NT2/D1 (cell line): ENCODE measurements around the gene NSL1.

Experiments used
- DNase-seq: peaks from one replicate; pipeline ENCODE4 v3.0.0-alpha.2; 2011; ENCODE audit warnings: low read depth, low spot score
- H3K27me3 ChIP-seq: 2 replicates; pipeline ENCODE4 v1.6.0; 2011; ENCODE audit warnings: mild to moderate bottlenecking; ENCODE audit not compliant: insufficient read length, insufficient read depth
- H3K36me3 ChIP-seq: 2 replicates; pipeline ENCODE4 v1.6.1; 2011; ENCODE audit warnings: mild to moderate bottlenecking, low read length, mixed read lengths; ENCODE audit not compliant: insufficient read depth, insufficient read length
- H3K4me1 ChIP-seq: 2 replicates; pipeline ENCODE4 v1.5.1; 2011; ENCODE audit not compliant: insufficient read depth, insufficient read length
- H3K4me3 ChIP-seq: 2 replicates; pipeline ENCODE4 v1.5.1; 2011; ENCODE audit warnings: low read depth; ENCODE audit not compliant: insufficient read length
- H3K9ac ChIP-seq: 2 replicates; pipeline ENCODE4 v1.6.0; 2011; ENCODE audit warnings: low read depth; ENCODE audit not compliant: insufficient read length
- H3K9me3 ChIP-seq: 2 replicates; pipeline ENCODE4 v1.5.1; 2011; ENCODE audit warnings: mild to moderate bottlenecking, low read length; ENCODE audit not compliant: insufficient read depth
- SUZ12 ChIP-seq: IDR thresholded peaks from 2 replicates; pipeline ENCODE4 v1.6.1; 2011; ENCODE audit not compliant: insufficient read length, insufficient read depth; ENCODE audit errors: extremely low read depth
- YY1 ChIP-seq: IDR thresholded peaks from 2 replicates; pipeline ENCODE4 v1.6.1; 2011; ENCODE audit not compliant: insufficient read length, insufficient read depth
- ZNF274 ChIP-seq: IDR thresholded peaks from 2 replicates; pipeline ENCODE4 v1.6.1; 2011; ENCODE audit warnings: mild to moderate bottlenecking, low read depth, low read length

The NSL1 gene

DNA sequence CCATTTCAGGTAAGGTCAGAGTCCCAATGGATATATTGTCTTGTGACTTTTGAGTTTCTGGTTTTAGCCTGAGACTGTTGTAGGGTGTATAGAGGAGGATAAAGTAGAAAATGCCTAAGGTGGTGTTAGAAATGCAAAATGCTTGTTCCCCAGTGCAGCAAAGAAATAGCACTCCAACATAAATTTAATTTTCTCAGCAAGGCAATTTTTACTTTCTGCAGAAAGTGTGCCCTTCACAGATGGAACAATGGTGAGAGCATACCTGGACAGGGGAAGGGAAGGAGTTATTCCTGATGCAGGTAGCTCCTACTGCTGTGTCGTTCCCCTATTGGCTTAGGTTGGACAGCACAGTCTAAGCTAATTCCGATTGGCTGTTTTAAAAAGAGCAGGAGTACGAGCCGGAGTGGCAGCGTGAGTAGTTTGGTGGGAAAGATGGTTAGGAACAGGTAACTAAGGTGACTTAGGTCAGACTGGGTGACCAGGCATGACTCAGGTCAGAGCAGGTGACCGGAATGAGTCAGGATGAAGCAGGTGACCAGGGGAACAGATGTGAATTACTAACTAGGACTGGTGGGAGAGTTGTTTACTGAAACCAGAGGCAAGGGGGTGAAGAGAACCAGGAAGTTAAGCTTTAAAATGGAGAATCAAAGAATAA, 34.3 kb upstream of the NSL1 start:
- peaks cover 28% of the 10 kb centered on the region for H3K9me3 ChIP-seq
- no peaks in the 10 kb centered on the region for H3K4me1 ChIP-seq
- no peak for DNase-seq
- TF ChIP-seq YY1 (no peak), ZNF274 (no peak), SUZ12 (no peak)
- no peak overlapping the region for H3K4me3 ChIP-seq
- H3K9ac ChIP-seq, result no peak overlapping the region
- H3K27me3 ChIP-seq, result no peaks in the 10 kb centered on the region
- no peaks in the 10 kb centered on the region for H3K36me3 ChIP-seq

DNA sequence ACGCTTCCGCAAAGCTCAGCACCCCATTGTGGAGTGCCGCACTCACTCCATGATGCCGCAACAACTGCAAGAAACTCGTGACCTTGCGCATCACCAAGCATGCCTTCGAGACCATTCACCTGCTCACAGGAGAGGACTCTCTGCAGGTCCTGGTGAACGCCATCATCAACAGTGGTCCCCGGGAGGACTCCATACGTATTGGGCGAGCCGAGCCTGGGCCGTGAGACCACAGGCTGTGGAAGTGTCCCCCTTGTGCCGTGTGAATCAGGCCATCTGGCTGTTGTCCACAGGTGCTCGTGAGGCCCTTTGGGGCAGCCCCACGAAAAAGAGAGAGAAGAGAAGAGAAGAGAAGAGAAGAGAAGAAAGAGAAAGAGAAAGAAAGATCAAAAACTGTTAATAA, 32.6 kb upstream of the NSL1 start:
- no peaks in the 10 kb centered on the region for H3K4me1 ChIP-seq
- DNase-seq, result no peak
- TF ChIP-seq YY1, result no peak
- no peak for TF ChIP-seq ZNF274
- no peak for TF ChIP-seq SUZ12

DNA sequence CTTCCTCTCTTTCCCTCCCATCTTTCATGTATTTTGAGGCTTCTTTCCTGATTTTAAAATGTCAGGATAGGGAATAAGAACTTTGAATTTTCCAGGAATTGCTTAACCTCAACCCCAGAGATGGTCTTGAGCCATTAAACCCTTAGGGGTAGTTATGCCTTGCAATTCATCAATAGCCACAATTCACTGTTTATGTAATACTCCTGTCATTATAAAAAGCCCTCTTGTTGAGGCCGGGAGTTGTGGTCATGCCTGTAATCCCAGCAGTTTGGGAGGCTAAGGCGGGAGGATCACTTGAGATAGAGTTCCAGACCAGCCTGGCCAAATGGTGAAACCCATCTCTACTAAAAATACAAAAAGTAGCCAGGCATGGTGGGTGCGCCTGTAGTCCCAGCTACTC, 31.4 kb upstream of the NSL1 start:
- Histone ChIP-seq H3K4me1 (no peaks in the 10 kb centered on the region), H3K27me3 (no peaks in the 10 kb centered on the region), H3K9me3 (peaks cover 28% of the 10 kb centered on the region), H3K9ac (no peak overlapping the region), H3K36me3 (no peaks in the 10 kb centered on the region), H3K4me3 (no peak overlapping the region)
- TF ChIP-seq YY1 (no peak), ZNF274 (no peak), SUZ12 (no peak)
- no peak for DNase-seq

More for the DNA sequence above, 32.6 kb upstream of the NSL1 start:
- Histone ChIP-seq H3K9ac (no peak overlapping the region), H3K9me3 (peaks cover 28% of the 10 kb centered on the region), H3K27me3 (no peaks in the 10 kb centered on the region), H3K4me3 (no peak overlapping the region), H3K36me3 (no peaks in the 10 kb centered on the region)

DNA sequence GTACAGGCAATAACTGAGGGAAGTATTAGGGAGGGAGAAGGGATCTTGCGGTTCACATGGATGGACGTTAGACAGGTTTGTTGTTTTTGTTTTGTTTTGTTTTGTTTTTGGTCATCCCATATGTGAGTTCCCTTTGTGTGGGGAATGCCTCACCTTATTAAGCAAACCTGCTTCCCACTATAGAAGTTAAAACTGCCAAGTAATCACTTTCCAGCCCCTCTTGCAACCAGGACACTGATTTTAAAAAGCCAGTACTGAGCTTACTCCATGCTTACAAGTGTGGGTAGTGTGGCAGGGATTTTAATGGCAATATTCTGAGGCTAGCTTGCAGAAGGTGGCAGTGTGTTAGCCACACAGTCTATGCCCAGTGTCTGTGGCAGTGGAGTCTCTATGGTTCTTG, 29.4 kb upstream of the NSL1 start:
- DNase-seq, result no peak
- Histone ChIP-seq H3K4me1 (no peaks in the 10 kb centered on the region), H3K4me3 (no peak overlapping the region), H3K9ac (no peak overlapping the region), H3K9me3 (peaks cover 22% of the 10 kb centered on the region), H3K27me3 (no peaks in the 10 kb centered on the region), H3K36me3 (no peaks in the 10 kb centered on the region)
- TF ChIP-seq ZNF274 (no peak), YY1 (no peak), SUZ12 (no peak)

DNA sequence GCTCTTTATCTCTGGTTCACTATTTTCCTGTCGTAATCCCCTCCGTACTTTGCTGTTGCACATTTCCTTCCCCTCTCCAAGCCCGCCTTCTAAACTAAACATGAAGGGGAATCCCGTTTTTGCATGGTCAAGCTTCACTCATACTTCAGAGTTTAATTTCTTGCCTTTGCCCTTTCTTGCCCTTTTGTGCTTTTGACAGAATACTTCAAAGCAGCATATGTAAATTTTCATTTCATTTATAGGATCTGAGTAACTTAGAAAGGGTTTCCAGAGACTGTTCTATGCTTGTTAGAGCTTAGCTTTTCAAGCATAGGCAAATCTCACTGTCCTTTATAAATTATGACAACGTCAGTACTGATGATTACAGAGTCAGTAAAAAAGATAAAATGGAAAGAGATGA, 28.1 kb upstream of the NSL1 start:
- no peak for DNase-seq
- Histone ChIP-seq H3K36me3 (peaks cover 4% of the 10 kb centered on the region), H3K9me3 (peaks cover 9% of the 10 kb centered on the region), H3K4me3 (no peak overlapping the region), H3K4me1 (no peaks in the 10 kb centered on the region), H3K9ac (no peak overlapping the region), H3K27me3 (no peaks in the 10 kb centered on the region)
- no peak for TF ChIP-seq YY1
- no peak for TF ChIP-seq ZNF274
- TF ChIP-seq SUZ12, result no peak

DNA sequence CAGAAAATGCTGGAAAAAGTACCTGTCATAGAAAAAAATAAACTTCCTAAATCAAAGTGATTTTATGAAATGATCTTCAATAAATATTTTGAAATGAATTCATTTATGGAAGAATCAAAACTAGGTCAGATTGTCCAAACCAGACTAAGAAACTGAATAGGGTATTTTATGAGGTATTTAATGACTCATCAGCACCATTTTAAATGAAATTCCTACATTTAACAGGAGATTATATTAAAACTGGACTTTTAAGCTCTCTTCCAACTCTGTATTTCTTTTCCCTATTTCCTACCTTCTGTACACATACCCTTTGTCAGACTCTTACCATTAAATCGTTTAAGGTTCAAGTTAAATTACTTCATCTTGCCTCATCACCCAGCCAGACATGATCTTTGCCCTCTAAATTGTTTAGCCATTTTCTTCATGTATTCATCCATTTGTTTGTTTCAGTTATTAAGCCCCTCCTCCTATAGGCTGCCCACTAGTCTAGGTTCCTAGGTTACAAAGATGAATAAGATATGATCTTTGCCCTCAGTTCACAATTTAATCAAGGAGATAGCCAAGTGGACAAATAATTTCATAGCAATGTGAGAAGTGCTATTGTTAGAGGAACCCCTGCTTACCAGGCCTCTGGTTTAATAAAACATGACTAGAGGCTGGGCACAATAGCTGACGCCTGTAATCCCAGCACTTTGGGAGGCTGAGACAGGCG, 25.1 kb upstream of the NSL1 start:
- H3K9ac ChIP-seq, result no peak overlapping the region
- H3K9me3 ChIP-seq, result no peaks in the 10 kb centered on the region
- TF ChIP-seq SUZ12 (no peak), YY1 (no peak), ZNF274 (no peak)
- peaks cover 6% of the 10 kb centered on the region for H3K36me3 ChIP-seq
- H3K4me3 ChIP-seq, result no peak overlapping the region
- H3K27me3 ChIP-seq, result no peaks in the 10 kb centered on the region
- DNase-seq, result no peak
- H3K4me1 ChIP-seq, result no peaks in the 10 kb centered on the region

DNA sequence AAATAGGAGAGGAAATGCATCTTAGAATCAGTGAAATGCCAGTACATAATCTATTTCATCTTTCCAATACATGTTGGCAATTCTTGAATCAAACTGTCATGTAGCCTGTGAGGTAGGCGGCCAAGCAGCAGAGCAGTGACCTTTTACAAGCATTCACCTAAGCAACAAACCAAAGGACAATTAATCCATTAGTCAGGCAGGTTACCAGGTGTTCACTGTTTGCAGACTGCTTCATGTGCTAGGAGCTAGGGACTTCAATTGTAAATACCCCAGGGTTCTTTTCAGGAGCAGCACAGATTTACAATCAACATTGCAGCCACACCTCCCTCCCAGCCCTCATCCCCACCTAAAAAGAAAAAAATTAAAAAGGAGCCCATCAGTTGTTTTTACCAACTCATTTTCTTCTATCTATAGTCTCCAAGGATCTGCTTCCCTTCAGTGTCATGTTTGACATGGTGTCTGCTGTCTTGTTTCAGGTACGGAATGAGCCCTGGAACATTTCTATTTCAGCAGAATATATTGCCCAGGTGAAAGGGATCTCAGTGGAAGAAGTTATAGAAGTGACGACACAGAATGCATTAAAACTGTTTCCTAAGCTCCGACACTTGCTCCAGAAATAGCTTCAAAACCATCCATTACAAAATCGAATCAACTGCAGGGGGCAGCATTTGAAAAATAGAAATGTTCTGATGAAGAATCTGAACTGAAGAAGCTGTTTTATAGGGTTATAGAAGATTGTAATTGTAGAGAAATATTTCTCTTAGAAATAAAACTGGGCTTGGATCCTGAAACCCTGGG, 23.2 kb upstream of the NSL1 start:
- H3K27me3 ChIP-seq, result no peaks in the 10 kb centered on the region
- no peak for TF ChIP-seq SUZ12
- TF ChIP-seq ZNF274, result no peak
- TF ChIP-seq YY1, result no peak
- H3K36me3 ChIP-seq, result peaks cover 6% of the 10 kb centered on the region
- no peak for DNase-seq
- H3K9ac ChIP-seq, result no peak overlapping the region
- H3K4me1 ChIP-seq, result no peaks in the 10 kb centered on the region
- H3K9me3 ChIP-seq, result no peaks in the 10 kb centered on the region
- no peak overlapping the region for H3K4me3 ChIP-seq
